Suprapubic skin (tissue), 4 donors: ENCODE results near the gene MED13L. TPM values are rescaled to one million over a fixed set of nuclear protein-coding genes. Genes with fewer than 3 reads are reported as not detected.

Source experiments
- DNase-seq, 2 donors: peaks; one replicate each; pipeline ENCODE4 v3.0.0-alpha.2; 2019; ENCODE audit warnings: low spot score in 2 of 2
- H3K27ac ChIP-seq: fragments of 200-600 bp; sonication (generic); one replicate; pipeline ENCODE4 v1.5.1; 2019
- H3K27me3 ChIP-seq: fragments of 200-600 bp; sonication (generic); one replicate; pipeline ENCODE4 v1.5.1; 2019
- H3K36me3 ChIP-seq: fragments of 200-600 bp; sonication (generic); one replicate; pipeline ENCODE4 v1.5.1; 2019
- H3K4me1 ChIP-seq: fragments of 200-600 bp; sonication (generic); one replicate; pipeline ENCODE4 v1.5.1; 2019
- H3K4me3 ChIP-seq: fragments of 200-600 bp; sonication (generic); one replicate; pipeline ENCODE4 v1.5.1; 2019; ENCODE audit warnings: mild to moderate bottlenecking
- H3K9me3 ChIP-seq: fragments of 200-600 bp; sonication (generic); one replicate; pipeline ENCODE4 v1.5.1; 2019
- EP300 ChIP-seq: sonication (generic); formaldehyde crosslinking; IDR thresholded peaks from one replicate; pipeline ENCODE4 v1.6.1; 2017; ENCODE audit warnings: antibody characterized with exemption
- POLR2A ChIP-seq, 2 donors: fragments of 450-650 bp; IDR thresholded peaks; one replicate each; pipeline ENCODE4 v1.6.1; 2017; ENCODE audit warnings: antibody characterized with exemption in 2 of 2, mild to moderate bottlenecking in 2 of 2, moderate library complexity in 2 of 2
- POLR2AphosphoS5 ChIP-seq, 3 donors: sonication (generic); formaldehyde crosslinking; IDR thresholded peaks; one replicate each; pipeline ENCODE4 v1.6.1; 2017; ENCODE audit warnings: antibody characterized with exemption in 3 of 3
- WGBS: methylation state at CpG from one replicate; pipeline ENCODE4 v1.1.5; 2018; 5-methylcytosine and 5-hydroxymethylcytosine counted together
- total RNA-seq, 4 donors: library from RNA; depleted of rRNA; stranded (reverse); fragments of >200 nt; gene quantifications; one replicate each; pipeline ENCODE4 v1.1.0, GENCODE V29; 2016
- TF ChIP-seq, protein P1 (sequence below), 2 donors: fragments of 200-600 bp in 1 of 2; fragments of 450-650 bp in 1 of 2; sonication (generic) in 1 of 2; IDR thresholded peaks; one replicate each; pipeline ENCODE4 v1.5.1; 2016 to 2019; ENCODE audit warnings: antibody characterized with exemption in 2 of 2, mild to moderate bottlenecking in 1 of 2, moderate library complexity in 1 of 2

The MED13L gene
- total RNA-seq, 4 donors from 2014 or later: 173 to 418 (median 228) TPM

- 92% methylated on average over 2 of the region's 2 CpGs for WGBS
- DNase-seq: no peak
- Histone ChIP-seq H3K4me3 (no peak overlapping the region), H3K4me1 (peaks cover 69% of the 10 kb centered on the region), H3K36me3 (no peaks in the 10 kb centered on the region), H3K9me3 (no peaks in the 10 kb centered on the region), H3K27ac (no peak overlapping the region), H3K27me3 (no peaks in the 10 kb centered on the region)
- TF ChIP-seq POLR2AphosphoS5 (IDR thresholded peaks at IDR 0.05): no peak
- TF ChIP-seq, protein P1, sequence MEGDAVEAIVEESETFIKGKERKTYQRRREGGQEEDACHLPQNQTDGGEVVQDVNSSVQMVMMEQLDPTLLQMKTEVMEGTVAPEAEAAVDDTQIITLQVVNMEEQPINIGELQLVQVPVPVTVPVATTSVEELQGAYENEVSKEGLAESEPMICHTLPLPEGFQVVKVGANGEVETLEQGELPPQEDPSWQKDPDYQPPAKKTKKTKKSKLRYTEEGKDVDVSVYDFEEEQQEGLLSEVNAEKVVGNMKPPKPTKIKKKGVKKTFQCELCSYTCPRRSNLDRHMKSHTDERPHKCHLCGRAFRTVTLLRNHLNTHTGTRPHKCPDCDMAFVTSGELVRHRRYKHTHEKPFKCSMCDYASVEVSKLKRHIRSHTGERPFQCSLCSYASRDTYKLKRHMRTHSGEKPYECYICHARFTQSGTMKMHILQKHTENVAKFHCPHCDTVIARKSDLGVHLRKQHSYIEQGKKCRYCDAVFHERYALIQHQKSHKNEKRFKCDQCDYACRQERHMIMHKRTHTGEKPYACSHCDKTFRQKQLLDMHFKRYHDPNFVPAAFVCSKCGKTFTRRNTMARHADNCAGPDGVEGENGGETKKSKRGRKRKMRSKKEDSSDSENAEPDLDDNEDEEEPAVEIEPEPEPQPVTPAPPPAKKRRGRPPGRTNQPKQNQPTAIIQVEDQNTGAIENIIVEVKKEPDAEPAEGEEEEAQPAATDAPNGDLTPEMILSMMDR (IDR thresholded peaks at IDR 0.05): no peak
- TF ChIP-seq POLR2A (IDR thresholded peaks at IDR 0.05): no peak
- no peak for TF ChIP-seq EP300
Observed at GRCh38 chr12:116127859-116128258, 149.6 kb downstream of the MED13L start.

- Histone ChIP-seq H3K9me3 (no peaks in the 10 kb centered on the region), H3K27ac (no peak overlapping the region), H3K4me3 (no peak overlapping the region), H3K27me3 (no peaks in the 10 kb centered on the region), H3K36me3 (no peaks in the 10 kb centered on the region), H3K4me1 (peaks cover 70% of the 10 kb centered on the region)
- no peak for TF ChIP-seq POLR2AphosphoS5 (IDR thresholded peaks at IDR 0.05)
- TF ChIP-seq EP300: no peak
- TF ChIP-seq, protein P1 (IDR thresholded peaks at IDR 0.05): no peak
- no peak for TF ChIP-seq POLR2A (IDR thresholded peaks at IDR 0.05)
- DNase-seq: no peak
Observed at GRCh38 chr12:116126610-116127009, 150.9 kb downstream of the MED13L start.

- no peak for DNase-seq
- WGBS: 54% methylated on average over 4 of the region's 4 CpGs
- Histone ChIP-seq H3K27ac (no peak overlapping the region), H3K9me3 (no peaks in the 10 kb centered on the region), H3K27me3 (no peaks in the 10 kb centered on the region), H3K4me1 (peaks cover 71% of the 10 kb centered on the region), H3K36me3 (no peaks in the 10 kb centered on the region), H3K4me3 (no peak overlapping the region)
- TF ChIP-seq EP300: no peak
- no peak for TF ChIP-seq POLR2A (IDR thresholded peaks at IDR 0.05)
- TF ChIP-seq, protein P1 (IDR thresholded peaks at IDR 0.05): no peak
- no peak for TF ChIP-seq POLR2AphosphoS5 (IDR thresholded peaks at IDR 0.05)
Observed at GRCh38 chr12:116125956-116126566, 151.4 kb downstream of the MED13L start.

- H3K27me3 ChIP-seq: no peaks in the 10 kb centered on the region
- H3K9me3 ChIP-seq: no peaks in the 10 kb centered on the region
- WGBS: 72% methylated on average over 2 of the region's 2 CpGs
- no peak for DNase-seq
- peaks cover 73% of the 10 kb centered on the region for H3K4me1 ChIP-seq
- no peak overlapping the region for H3K4me3 ChIP-seq
- no peaks in the 10 kb centered on the region for H3K36me3 ChIP-seq
- H3K27ac ChIP-seq: no peak overlapping the region
- TF ChIP-seq POLR2AphosphoS5 (IDR thresholded peaks at IDR 0.05): no peak
- TF ChIP-seq EP300: no peak
- TF ChIP-seq, protein P1 (IDR thresholded peaks at IDR 0.05): no peak
- TF ChIP-seq POLR2A (IDR thresholded peaks at IDR 0.05): no peak
Observed at GRCh38 chr12:116125084-116125483, 152.4 kb downstream of the MED13L start.

DNA sequence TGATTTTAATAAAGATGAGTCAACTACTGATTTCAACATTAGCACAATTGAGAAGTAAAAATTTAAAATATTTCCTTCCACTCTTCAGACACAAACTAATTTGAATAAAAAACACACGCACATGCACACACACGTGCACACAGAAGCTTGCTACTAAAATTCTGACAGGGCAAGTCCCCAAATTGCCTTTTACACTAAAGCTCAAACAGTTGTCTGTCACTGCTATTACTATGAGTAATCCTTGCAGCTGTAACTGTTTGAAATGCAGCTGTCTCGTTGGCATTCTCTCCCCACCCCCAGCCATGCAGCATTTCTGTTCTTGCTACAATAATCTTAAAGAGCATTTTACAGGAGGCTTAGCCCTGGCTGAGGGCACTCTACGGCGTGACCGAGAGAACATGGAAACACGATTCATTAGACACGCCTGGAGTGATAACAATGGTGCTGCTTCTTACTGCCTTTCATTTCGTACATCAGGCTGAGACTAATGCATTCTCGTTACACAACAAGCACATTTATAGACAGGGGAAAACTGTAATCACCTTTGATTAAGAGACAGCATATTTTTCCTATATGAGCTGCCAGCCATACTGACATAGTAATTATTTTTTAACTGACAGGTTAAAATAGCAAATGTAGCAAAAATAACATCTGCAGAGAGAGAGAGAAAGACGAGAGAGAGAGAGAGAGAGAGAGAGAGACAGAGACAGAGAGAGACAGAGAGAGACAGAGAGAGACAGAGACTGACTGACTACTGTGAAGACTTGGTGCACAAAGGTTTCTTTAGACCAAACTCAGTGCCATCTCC is 153.8 kb downstream of the MED13L start:
- 23% methylated on average over 11 of the region's 11 CpGs for WGBS
- no peak for DNase-seq
- H3K4me3 ChIP-seq: peak overlapping the region; percentile 21

More for the DNA sequence above, 153.8 kb downstream of the MED13L start:
- peak overlapping the region; percentile 27 for H3K27ac ChIP-seq
- TF ChIP-seq POLR2A (IDR thresholded peaks at IDR 0.05): no peak
- no peak for TF ChIP-seq EP300
- TF ChIP-seq, protein P1 (IDR thresholded peaks at IDR 0.05): no peak
- peaks cover 73% of the 10 kb centered on the region for H3K4me1 ChIP-seq
- no peaks in the 10 kb centered on the region for H3K36me3 ChIP-seq
- no peaks in the 10 kb centered on the region for H3K9me3 ChIP-seq
- H3K27me3 ChIP-seq: no peaks in the 10 kb centered on the region
